ENCODE results near the gene DHRS7B. TPM values are rescaled to one million over a fixed set of nuclear protein-coding genes. Genes with fewer than 3 reads are reported as not detected.

DHRS7B gene
- total and polyA plus RNA-seq, 9 of the 15 experiments (the other 6 are each of a cell fraction or from before 2014, with no cell fraction given): 8.0 to 30.7 (median 14.8) TPM

- Histone ChIP-seq H3K4me3 (no peak overlapping the region), H2AFZ (ENCODE audit: low read depth, low read length) (peak overlapping the region; percentile 74), H3K79me2 (ENCODE audit: control insufficient read depth, insufficient read depth, low read length) (no peaks in the 10 kb centered on the region), H3K9me1 (ENCODE audit: control insufficient read depth, insufficient read depth, low read length) (no peaks in the 10 kb centered on the region), H3K4me1 (replicated peaks in 1 of 2; ENCODE audit: control insufficient read depth in 2 of 2, insufficient read depth in 2 of 2, low read length in 2 of 2) (peaks cover 0 to 3% of the 10 kb centered on the region in 2 experiments; a peak in 1 of 5 replicates), H3K27me3 (ENCODE audit: control insufficient read depth in 2 of 2, insufficient read depth in 2 of 2, low read length in 2 of 2) (no peaks in the 10 kb centered on the region; a peak in 1 of 5 replicates), H3K27ac (ENCODE audit: extremely low read depth, low read depth, low read length) (no peak overlapping the region), H3K4me2 (ENCODE audit: insufficient read depth, low read length) (peak overlapping the region; percentile 55; the same call in 1 of the 2 replicates), H3K9ac (ENCODE audit: insufficient read depth in 1 of 2, low read depth in 2 of 2, low read length in 2 of 2) (no peak overlapping the region), H3K36me3 (ENCODE audit: control insufficient read depth, insufficient read depth, low read length) (no peaks in the 10 kb centered on the region), H4K20me1 (replicated peaks; ENCODE audit: control insufficient read depth, insufficient read depth, low read length) (no peaks in the 10 kb centered on the region), H3K9me3 (replicated peaks; ENCODE audit: control insufficient read depth, insufficient read depth, low read depth, low read length) (no peaks in the 10 kb centered on the region)
- ChIA-PET CTCF (ENCODE audit: low intra/inter-chr PET ratio) (no interaction called here), POLR2A (interaction anchor here (2.0 kb wide), 1 partner anchor 39 kb away, joined by 8 read pairs; the partner anchor contains the start of gene USP22)
- WGBS (ENCODE audit: insufficient coverage, low coverage, missing lambda C conversion rate): 5% methylated on average over 5 of the region's 5 CpGs
- FAIRE-seq (peak; percentile 80), DNase-seq (ENCODE audit: extremely low read depth in 1 of 4, low spot score in 3 of 4) (peak; percentile 29 to 66 (median 46)), ATAC-seq (peak; percentile 100)
- in situ Hi-C loops (cut with MboI): no loop called here
- intact Hi-C loops (cut with micrococcal nuclease): no loop called here
- BruUV-seq (replicated peaks): no TSS peak
- TF ChIP-seq RBM39 (optimal IDR thresholded peaks at IDR 0.05; ENCODE audit: low read depth, low read length) (no peak), RFX1 (IDR thresholded peaks at IDR 0.05) (peak; percentile 51; the same call in 1 of the 2 replicates), POLR2H (tag; IDR thresholded peaks at IDR 0.05; ENCODE audit: low read depth) (peak; percentile 85), ZFPM2 (CRISPR knock-in tag; IDR thresholded peaks at IDR 0.05) (no peak), COPS2 (conservative IDR thresholded peaks at IDR 0.05) (no peak), POLR2G (IDR thresholded peaks at IDR 0.05; ENCODE audit: low read depth, low read length) (no peak), POLR2A (conservative IDR thresholded peaks at IDR 0.05) (peak; percentile 51; the same call in 1 of the 2 replicates), ZNF518B (CRISPR knock-in tag; IDR thresholded peaks at IDR 0.05) (no peak), JUNB (CRISPR knock-in tag; conservative IDR thresholded peaks at IDR 0.05) (no peak), HMG20B (CRISPR knock-in tag; IDR thresholded peaks at IDR 0.05) (no peak), MYNN (IDR thresholded peaks at IDR 0.05) (no peak), MYNN (CRISPR knock-in tag; IDR thresholded peaks at IDR 0.05) (no peak)
- TF ChIP-seq, protein P1, sequence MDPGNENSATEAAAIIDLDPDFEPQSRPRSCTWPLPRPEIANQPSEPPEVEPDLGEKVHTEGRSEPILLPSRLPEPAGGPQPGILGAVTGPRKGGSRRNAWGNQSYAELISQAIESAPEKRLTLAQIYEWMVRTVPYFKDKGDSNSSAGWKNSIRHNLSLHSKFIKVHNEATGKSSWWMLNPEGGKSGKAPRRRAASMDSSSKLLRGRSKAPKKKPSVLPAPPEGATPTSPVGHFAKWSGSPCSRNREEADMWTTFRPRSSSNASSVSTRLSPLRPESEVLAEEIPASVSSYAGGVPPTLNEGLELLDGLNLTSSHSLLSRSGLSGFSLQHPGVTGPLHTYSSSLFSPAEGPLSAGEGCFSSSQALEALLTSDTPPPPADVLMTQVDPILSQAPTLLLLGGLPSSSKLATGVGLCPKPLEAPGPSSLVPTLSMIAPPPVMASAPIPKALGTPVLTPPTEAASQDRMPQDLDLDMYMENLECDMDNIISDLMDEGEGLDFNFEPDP (CRISPR knock-in tag; IDR thresholded peaks at IDR 0.05): no peak
- TF ChIP-seq, protein P2, sequence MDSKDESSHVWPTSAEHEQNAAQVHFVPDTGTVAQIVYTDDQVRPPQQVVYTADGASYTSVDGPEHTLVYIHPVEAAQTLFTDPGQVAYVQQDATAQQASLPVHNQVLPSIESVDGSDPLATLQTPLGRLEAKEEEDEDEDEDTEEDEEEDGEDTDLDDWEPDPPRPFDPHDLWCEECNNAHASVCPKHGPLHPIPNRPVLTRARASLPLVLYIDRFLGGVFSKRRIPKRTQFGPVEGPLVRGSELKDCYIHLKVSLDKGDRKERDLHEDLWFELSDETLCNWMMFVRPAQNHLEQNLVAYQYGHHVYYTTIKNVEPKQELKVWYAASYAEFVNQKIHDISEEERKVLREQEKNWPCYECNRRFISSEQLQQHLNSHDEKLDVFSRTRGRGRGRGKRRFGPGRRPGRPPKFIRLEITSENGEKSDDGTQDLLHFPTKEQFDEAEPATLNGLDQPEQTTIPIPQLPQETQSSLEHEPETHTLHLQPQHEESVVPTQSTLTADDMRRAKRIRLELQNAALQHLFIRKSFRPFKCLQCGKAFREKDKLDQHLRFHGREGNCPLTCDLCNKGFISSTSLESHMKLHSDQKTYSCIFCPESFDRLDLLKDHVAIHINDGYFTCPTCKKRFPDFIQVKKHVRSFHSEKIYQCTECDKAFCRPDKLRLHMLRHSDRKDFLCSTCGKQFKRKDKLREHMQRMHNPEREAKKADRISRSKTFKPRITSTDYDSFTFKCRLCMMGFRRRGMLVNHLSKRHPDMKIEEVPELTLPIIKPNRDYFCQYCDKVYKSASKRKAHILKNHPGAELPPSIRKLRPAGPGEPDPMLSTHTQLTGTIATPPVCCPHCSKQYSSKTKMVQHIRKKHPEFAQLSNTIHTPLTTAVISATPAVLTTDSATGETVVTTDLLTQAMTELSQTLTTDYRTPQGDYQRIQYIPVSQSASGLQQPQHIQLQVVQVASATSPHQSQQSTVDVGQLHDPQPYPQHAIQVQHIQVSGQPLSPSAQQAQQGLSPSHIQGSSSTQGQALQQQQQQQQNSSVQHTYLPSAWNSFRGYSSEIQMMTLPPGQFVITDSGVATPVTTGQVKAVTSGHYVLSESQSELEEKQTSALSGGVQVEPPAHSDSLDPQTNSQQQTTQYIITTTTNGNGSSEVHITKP (IDR thresholded peaks at IDR 0.05; ENCODE audit: partially characterized antibody): peak; percentile 59
- TF ChIP-seq, protein P3, sequence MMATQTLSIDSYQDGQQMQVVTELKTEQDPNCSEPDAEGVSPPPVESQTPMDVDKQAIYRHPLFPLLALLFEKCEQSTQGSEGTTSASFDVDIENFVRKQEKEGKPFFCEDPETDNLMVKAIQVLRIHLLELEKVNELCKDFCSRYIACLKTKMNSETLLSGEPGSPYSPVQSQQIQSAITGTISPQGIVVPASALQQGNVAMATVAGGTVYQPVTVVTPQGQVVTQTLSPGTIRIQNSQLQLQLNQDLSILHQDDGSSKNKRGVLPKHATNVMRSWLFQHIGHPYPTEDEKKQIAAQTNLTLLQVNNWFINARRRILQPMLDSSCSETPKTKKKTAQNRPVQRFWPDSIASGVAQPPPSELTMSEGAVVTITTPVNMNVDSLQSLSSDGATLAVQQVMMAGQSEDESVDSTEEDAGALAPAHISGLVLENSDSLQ (IDR thresholded peaks at IDR 0.05): peak; percentile 59
Observed at GRCh38 chr17:21082001-21082436, 44.7 kb upstream of the DHRS7B start.
